PFSK-1 (cell line): ENCODE measurements around the gene ACTRT3.

Experiments used
- FOXP2 ChIP-seq: optimal IDR thresholded peaks from 2 replicates; pipeline ENCODE3; 2011; ENCODE audit warnings: borderline replicate concordance, control low read depth, inconsistent platforms; ENCODE audit not compliant: insufficient read depth; ENCODE audit errors: extremely low read length, extremely low read depth
- POLR2AphosphoS5 ChIP-seq: IDR thresholded peaks from 2 replicates; pipeline ENCODE4 v1.6.1; 2012; ENCODE audit warnings: low read depth, mild to moderate bottlenecking, control low read depth, low read length, moderate library complexity
- SIN3A ChIP-seq: IDR thresholded peaks from 2 replicates; pipeline ENCODE4 v1.6.1; 2012; ENCODE audit warnings: mild to moderate bottlenecking, low read length, moderate library complexity, borderline replicate concordance; ENCODE audit not compliant: insufficient read depth
- TAF1 ChIP-seq: IDR thresholded peaks from 2 replicates; pipeline ENCODE4 v1.6.1; 2012; ENCODE audit warnings: low read length, control low read depth, borderline replicate concordance; ENCODE audit not compliant: insufficient read depth
- TF ChIP-seq, protein P1 (sequence below), 2 experiments: IDR thresholded peaks; 2 replicates each; pipeline versions ENCODE4 v1.6.1 to v1.8.0; 2011 to 2012; ENCODE audit warnings: low read depth in 2 of 2, low read length in 2 of 2, control low read depth in 1 of 2, inconsistent platforms in 1 of 2, mild to moderate bottlenecking in 1 of 2, moderate library complexity in 1 of 2; ENCODE audit not compliant: insufficient read depth in 1 of 2

The ACTRT3 gene

DNA sequence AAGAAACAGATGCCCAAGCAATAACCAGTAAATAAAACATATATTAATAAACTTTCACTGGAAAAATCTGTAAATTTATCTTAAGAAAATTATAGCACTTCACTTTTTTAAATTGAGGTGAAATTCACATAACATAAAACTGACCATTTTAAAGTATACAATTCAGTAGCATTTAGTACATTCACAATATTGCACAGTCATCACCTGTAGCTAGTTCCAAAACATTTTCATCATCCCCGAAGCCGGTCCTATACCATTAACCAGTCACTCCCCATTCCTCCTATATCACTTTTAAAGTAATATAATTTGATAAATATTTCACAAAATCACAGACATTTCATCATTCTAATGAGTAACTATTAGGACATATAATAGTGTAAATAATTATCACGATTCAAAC lies 35.3 kb upstream of the ACTRT3 start:
- TF ChIP-seq TAF1 (no peak), POLR2AphosphoS5 (no peak), SIN3A (no peak), FOXP2 (no peak)
- TF ChIP-seq, protein P1, sequence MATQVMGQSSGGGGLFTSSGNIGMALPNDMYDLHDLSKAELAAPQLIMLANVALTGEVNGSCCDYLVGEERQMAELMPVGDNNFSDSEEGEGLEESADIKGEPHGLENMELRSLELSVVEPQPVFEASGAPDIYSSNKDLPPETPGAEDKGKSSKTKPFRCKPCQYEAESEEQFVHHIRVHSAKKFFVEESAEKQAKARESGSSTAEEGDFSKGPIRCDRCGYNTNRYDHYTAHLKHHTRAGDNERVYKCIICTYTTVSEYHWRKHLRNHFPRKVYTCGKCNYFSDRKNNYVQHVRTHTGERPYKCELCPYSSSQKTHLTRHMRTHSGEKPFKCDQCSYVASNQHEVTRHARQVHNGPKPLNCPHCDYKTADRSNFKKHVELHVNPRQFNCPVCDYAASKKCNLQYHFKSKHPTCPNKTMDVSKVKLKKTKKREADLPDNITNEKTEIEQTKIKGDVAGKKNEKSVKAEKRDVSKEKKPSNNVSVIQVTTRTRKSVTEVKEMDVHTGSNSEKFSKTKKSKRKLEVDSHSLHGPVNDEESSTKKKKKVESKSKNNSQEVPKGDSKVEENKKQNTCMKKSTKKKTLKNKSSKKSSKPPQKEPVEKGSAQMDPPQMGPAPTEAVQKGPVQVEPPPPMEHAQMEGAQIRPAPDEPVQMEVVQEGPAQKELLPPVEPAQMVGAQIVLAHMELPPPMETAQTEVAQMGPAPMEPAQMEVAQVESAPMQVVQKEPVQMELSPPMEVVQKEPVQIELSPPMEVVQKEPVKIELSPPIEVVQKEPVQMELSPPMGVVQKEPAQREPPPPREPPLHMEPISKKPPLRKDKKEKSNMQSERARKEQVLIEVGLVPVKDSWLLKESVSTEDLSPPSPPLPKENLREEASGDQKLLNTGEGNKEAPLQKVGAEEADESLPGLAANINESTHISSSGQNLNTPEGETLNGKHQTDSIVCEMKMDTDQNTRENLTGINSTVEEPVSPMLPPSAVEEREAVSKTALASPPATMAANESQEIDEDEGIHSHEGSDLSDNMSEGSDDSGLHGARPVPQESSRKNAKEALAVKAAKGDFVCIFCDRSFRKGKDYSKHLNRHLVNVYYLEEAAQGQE (IDR thresholded peaks at IDR 0.05; ENCODE audit: insufficient read depth in 1 of 2, low read depth in 2 of 2, low read length in 2 of 2): no peak

DNA sequence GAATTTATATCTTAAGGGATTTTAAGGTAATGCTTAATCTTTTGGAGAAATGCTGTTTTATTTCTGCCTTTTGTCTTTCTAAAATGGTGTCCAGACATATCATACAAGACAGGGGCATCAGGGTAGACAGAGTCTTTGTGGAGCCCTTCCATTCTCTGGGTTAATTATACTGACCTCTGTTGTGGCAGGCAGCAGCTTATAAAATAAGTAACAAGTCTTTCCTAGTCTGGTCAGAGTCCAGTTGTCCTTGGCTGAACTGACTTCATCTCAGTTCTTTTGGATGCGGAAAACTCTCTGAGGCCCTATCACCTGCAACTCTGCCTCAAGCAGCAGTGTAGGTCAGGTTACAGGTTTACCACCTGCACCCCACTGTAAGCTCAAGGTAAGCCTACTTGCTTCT lies 23.0 kb upstream of the ACTRT3 start:
- TF ChIP-seq POLR2AphosphoS5 (no peak), SIN3A (no peak), FOXP2 (no peak), TAF1 (no peak)

DNA sequence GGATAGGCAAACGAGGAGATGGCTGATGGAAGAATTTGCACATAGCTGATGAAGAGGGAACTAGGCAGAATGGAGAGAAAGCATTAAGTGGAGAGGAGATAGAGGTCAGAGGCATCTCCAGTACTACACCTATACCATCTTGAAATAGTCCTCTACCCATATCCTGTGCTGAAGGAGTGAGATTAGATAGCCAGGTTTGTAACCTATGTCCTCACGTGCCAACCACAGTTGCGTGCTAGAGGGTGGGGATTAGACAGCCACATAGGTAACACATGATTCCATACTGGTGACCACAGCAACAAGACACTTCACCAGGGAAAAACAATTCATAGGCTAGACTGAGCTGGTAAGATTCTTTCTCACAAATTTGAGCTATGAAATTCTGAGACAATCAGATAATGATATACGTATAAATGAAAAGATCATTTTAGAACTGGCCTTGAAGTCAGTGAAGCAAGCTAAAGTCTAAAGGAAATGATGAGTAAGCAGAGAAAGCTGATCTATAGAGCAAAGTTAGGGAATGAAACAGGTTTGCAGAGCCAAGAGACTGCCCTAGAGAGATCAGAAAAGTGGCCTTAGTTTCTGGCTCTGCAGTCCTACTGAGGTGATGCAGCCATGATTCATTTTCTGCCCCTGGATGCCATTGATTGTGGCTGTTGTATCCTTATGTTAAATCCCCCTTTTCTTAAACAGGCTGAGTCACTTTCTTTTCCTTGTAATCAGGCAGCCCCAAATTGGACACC lies 21.5 kb upstream of the ACTRT3 start:
- TF ChIP-seq FOXP2 (no peak), POLR2AphosphoS5 (no peak), SIN3A (no peak), TAF1 (no peak)
- TF ChIP-seq, protein P1 (IDR thresholded peaks at IDR 0.05; ENCODE audit: insufficient read depth in 1 of 2, low read depth in 2 of 2, low read length in 2 of 2): no peak

DNA sequence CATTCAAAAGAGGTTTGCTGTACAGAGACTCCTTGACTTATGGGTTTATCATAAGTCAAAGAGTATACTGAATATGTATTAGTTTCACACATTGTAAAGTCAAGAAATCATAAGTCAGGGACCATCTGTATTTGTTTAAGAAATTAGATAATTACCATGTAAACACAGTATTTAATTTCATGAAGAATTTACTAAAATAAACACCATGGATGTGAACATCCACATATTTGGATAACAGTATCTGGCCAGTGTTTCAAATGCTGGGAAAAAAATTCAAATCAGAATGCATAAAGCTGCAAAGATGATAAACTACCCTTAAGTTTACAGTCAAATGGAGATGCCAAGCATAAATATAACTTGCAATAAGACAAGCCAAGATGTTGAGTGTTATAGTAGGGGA lies 20.9 kb upstream of the ACTRT3 start:
- no peak for TF ChIP-seq FOXP2
- TF ChIP-seq, protein P1 (IDR thresholded peaks at IDR 0.05; ENCODE audit: insufficient read depth in 1 of 2, low read depth in 2 of 2, low read length in 2 of 2): no peak
- no peak for TF ChIP-seq POLR2AphosphoS5
- no peak for TF ChIP-seq SIN3A
- TF ChIP-seq TAF1: no peak

DNA sequence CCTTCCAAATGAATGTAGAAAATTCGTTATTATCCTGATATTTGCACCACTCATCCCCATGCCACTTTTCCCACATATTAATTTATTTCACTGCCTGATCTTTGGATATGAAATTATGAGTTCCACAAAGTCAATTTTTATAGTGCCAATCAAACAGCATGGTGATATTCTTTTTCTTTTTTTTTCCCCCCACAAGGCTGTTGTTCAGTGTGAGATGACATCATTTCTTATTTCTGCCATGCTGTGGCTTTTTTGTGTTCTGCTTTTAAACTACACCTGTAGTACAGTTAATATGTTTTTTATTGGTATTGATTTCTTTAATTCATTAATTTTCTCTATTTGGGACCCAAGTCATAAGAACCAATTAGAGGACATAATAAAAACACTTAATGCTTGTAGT lies 18.4 kb upstream of the ACTRT3 start:
- TF ChIP-seq, protein P1 (IDR thresholded peaks at IDR 0.05; ENCODE audit: insufficient read depth in 1 of 2, low read depth in 2 of 2, low read length in 2 of 2): no peak
- no peak for TF ChIP-seq TAF1
